ENCODE results near the gene VAC14. TPM values are rescaled to one million over a fixed set of nuclear protein-coding genes. Genes with fewer than 3 reads are reported as not detected.

VAC14 gene
- total RNA-seq, 1 experiment from 2014 or later, result 35.3 TPM

DNA sequence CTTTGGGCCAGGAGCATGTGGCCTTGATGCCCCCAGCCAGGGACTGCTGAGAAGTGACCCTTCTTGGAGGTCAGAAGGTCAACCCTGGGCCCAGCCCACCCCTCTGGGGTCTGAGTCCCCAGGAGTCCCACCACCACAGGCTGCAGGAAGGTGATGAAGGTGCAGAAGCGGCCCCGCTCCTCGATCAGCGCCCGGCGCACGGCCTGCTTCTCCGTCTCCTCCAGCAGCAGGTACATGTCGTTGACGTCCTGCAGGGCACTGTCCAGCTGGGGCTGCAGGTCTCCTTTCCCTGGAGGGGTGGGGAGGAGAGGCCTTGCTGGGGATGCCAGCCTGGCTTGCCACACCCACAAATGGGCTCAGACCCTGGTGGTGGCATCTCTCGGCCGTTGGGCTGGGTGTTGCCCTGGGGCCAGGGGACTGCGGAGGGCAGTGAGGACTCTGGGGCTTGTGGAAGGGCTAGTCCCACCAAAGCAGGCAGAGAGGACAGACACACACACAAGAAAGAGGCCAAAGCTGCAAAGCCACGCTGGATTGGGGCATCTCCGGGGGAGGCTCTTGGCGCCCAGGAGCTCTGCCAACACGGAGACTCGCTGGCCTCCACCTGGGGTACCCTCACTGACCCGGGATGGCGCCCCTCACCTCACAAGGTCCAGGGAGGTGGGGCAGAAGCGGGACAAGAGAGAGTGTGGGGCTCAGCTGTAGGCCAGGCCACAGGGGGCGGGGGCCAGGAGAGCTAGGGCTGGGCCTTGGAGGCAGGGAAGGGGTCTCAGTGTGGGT, 122.6 kb downstream of the VAC14 start:
- ATAC-seq (no peak), DNase-seq (ENCODE audit: low read depth, low spot score) (no peak)
- CTCF ChIA-PET, result interaction anchor here (3.4 kb wide), 1 partner anchor 92 kb away, joined by 19 read pairs; no protein-coding TSS in a partner anchor
- Histone ChIP-seq H3K4me3 (replicated peaks in 1 of 2; ENCODE audit: low read depth in 1 of 2, low read length in 2 of 2) (no peak overlapping the region), H3K9me2 (ENCODE audit: insufficient read depth) (no peaks in the 10 kb centered on the region), H3K36me3 (ENCODE audit: control insufficient read depth in 1 of 2, insufficient read depth in 2 of 2, low read length in 2 of 2) (peaks cover 20 to 24% of the 10 kb centered on the region in 2 experiments; a peak in 3 of 4 replicates), H3K4me2 (ENCODE audit: low read length) (no peak overlapping the region), H3K9ac (ENCODE audit: low read length) (no peak overlapping the region), H3K4me1 (ENCODE audit: control insufficient read depth in 1 of 2, insufficient read depth in 2 of 2, low read length in 2 of 2) (no peaks in the 10 kb centered on the region), H4K20me1 (ENCODE audit: insufficient read depth) (no peaks in the 10 kb centered on the region), H2AFZ (ENCODE audit: low read depth, low read length, poor library complexity, severe bottlenecking) (no peak overlapping the region), H3K27me3 (ENCODE audit: insufficient read depth, low read length) (no peaks in the 10 kb centered on the region), H3K79me2 (ENCODE audit: insufficient read depth, low read length) (peaks cover 33% of the 10 kb centered on the region), H3K27ac (ENCODE audit: low read depth, low read length) (no peak overlapping the region), H3K9me3 (ENCODE audit: control insufficient read depth in 1 of 2, insufficient read depth in 1 of 2, low read depth in 1 of 2, low read length in 2 of 2) (no peaks in the 10 kb centered on the region)
- TF ChIP-seq EZH2 (IDR thresholded peaks at IDR 0.05), result no peak
- TF ChIP-seq SP1 (IDR thresholded peaks at IDR 0.05; ENCODE audit: low read depth), result no peak
- no peak for TF ChIP-seq MAX (IDR thresholded peaks at IDR 0.05)
- no peak for TF ChIP-seq ZFX (IDR thresholded peaks at IDR 0.05)
- TF ChIP-seq FOSL1 (IDR thresholded peaks at IDR 0.05; ENCODE audit: low read depth), result no peak
- TF ChIP-seq CEBPB (IDR thresholded peaks at IDR 0.05; ENCODE audit: low read depth), result no peak
- TF ChIP-seq RAD21 (IDR thresholded peaks at IDR 0.05; ENCODE audit: low read depth), result no peak
- TF ChIP-seq, protein P1, sequence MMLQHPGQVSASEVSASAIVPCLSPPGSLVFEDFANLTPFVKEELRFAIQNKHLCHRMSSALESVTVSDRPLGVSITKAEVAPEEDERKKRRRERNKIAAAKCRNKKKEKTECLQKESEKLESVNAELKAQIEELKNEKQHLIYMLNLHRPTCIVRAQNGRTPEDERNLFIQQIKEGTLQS (IDR thresholded peaks at IDR 0.05), result no peak
- no peak for TF ChIP-seq ZNF274 (IDR thresholded peaks at IDR 0.05; ENCODE audit: low read depth, low read length)
- no peak for TF ChIP-seq POLR2AphosphoS5 (IDR thresholded peaks at IDR 0.05; ENCODE audit: low read depth, low read length)
- POLR2A ChIA-PET, result no interaction called here
- BruUV-seq (replicated peaks), result no TSS peak
- RAD21 ChIA-PET (ENCODE audit: low non-redundant PET in 1 of 2, low total read pairs in 2 of 2, uncharacterized antibody in 2 of 2, unreplicated experiment in 2 of 2), result no interaction called here
- intact Hi-C loops (cut with micrococcal nuclease), result no loop called here
